ENCODE data around the gene S100A16. TPM values are rescaled to one million over a fixed set of nuclear protein-coding genes. Genes with fewer than 3 reads are reported as not detected.

S100A16 gene
- total RNA-seq, 4 donors from 2014 or later = 107 to 277 (median 193) TPM

- no peaks in the 10 kb centered on the region for H3K36me3 ChIP-seq
- no peak for DNase-seq
- no peaks in the 10 kb centered on the region for H3K9me3 ChIP-seq
- H3K4me1 ChIP-seq = peaks cover 5 to 8% (median 6%) of the 10 kb centered on the region in 4 donors
- H3K4me3 ChIP-seq = no peak overlapping the region
- TF ChIP-seq CTCF (IDR thresholded peaks at IDR 0.05) (no peak), POLR2A (IDR thresholded peaks at IDR 0.05) (no peak)
- H3K27me3 ChIP-seq = no peaks in the 10 kb centered on the region
- no peak overlapping the region for H3K27ac ChIP-seq
These were observed 52.0 kb downstream of the S100A16 start for GRCh38 chr1:153560771-153561465.

DNA sequence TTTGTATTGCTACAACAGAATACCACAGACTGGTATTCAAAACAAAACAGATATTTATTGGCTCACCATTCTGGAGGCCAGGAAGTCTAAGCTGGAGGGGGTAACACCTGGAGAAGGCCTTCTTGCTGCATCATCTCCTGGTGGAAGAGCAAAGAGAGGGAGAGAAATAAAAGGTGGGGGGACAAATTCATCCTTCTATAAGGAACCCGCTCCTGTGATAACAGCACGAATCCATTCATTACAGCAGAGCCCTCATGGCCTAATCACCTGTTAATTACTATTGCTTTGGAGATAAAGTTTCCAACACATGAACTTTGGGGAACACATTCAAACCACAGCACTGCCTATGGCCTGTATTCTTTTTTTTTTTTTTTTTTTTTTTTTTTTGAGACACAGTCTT lies 52.7 kb downstream of the S100A16 start:
- no peak overlapping the region for H3K27ac ChIP-seq

GRCh38 chr1:153557877-153558276 lies 55.1 kb downstream of the S100A16 start:
- no peak for DNase-seq
- Histone ChIP-seq H3K27me3 (no peaks in the 10 kb centered on the region), H3K9me3 (no peaks in the 10 kb centered on the region), H3K27ac (no peak overlapping the region), H3K4me3 (no peak overlapping the region), H3K4me1 (no peaks in the 10 kb centered on the region), H3K36me3 (no peaks in the 10 kb centered on the region)
- TF ChIP-seq CTCF (IDR thresholded peaks at IDR 0.05) = no peak
- no peak for TF ChIP-seq POLR2A (IDR thresholded peaks at IDR 0.05)

More for the DNA sequence above, 52.7 kb downstream of the S100A16 start:
- no peak overlapping the region for H3K4me3 ChIP-seq
- H3K4me1 ChIP-seq = peaks cover 0 to under 1% (median 0%) of the 10 kb centered on the region in 4 donors
- no peaks in the 10 kb centered on the region for H3K36me3 ChIP-seq
- TF ChIP-seq POLR2A (IDR thresholded peaks at IDR 0.05) (no peak), CTCF (IDR thresholded peaks at IDR 0.05) (no peak)
- no peaks in the 10 kb centered on the region for H3K27me3 ChIP-seq
- H3K9me3 ChIP-seq = no peaks in the 10 kb centered on the region
- DNase-seq = no peak

Other genes starting within 250 kb of the S100A16 start
- gene S100A12, start 237.5 kb downstream of the S100A16 start, total RNA-seq = not detected
- gene S100A8, start 222.1 kb downstream of the S100A16 start, total RNA-seq = 1 to 10 TPM in 2 of 4 donors, not detected in 2; 7.6 to 9.8 TPM
- gene S100A7A, start 196.6 kb downstream of the S100A16 start, total RNA-seq = not detected
- not detected for gene S100A7, start 152.5 kb downstream of the S100A16 start, total RNA-seq
- 100 to 1,000 TPM; 321 to 366 (median 334) TPM for gene S100A6, start 77.1 kb downstream of the S100A16 start, total RNA-seq
- gene S100A5, start 72.2 kb downstream of the S100A16 start, total RNA-seq = not detected
- 100 to 1,000 TPM in 1 of 4 donors, 10 to 100 TPM in 3; 38.2 to 435 (median 53.6) TPM for gene S100A4, start 67.3 kb downstream of the S100A16 start, total RNA-seq
- gene S100A3, start 63.9 kb downstream of the S100A16 start, total RNA-seq = not detected
- not detected for gene S100A2, start 47.3 kb downstream of the S100A16 start, total RNA-seq
- gene S100A14, start 3.2 kb upstream of the S100A16 start, total RNA-seq = 100 to 1,000 TPM; 106 to 391 (median 293) TPM
- gene S100A13, start 14.4 kb upstream of the S100A16 start, total RNA-seq = 100 to 1,000 TPM in 1 of 4 donors, 10 to 100 TPM in 3; 49.5 to 185 (median 52.9) TPM
- gene S100A1, start 15.3 kb upstream of the S100A16 start, total RNA-seq = not detected
- gene CHTOP, start 20.9 kb upstream of the S100A16 start, total RNA-seq = 10 to 100 TPM; 53.8 to 80.8 (median 68.7) TPM
- gene SNAPIN, start 45.6 kb upstream of the S100A16 start, total RNA-seq = 10 to 100 TPM; 15.4 to 29.7 (median 28.1) TPM
- 10 to 100 TPM; 31.4 to 67.7 (median 47.2) TPM for gene ILF2, start 57.9 kb upstream of the S100A16 start, total RNA-seq
- 10 to 100 TPM in 2 of 4 donors, 1 to 10 TPM in 2; 5.0 to 17.3 (median 10.9) TPM for gene NPR1, start 65.6 kb upstream of the S100A16 start, total RNA-seq
- 10 to 100 TPM; 24.3 to 75.1 (median 42.4) TPM for gene INTS3, start 114.9 kb upstream of the S100A16 start, total RNA-seq
- gene SLC27A3, start 162.3 kb upstream of the S100A16 start, total RNA-seq = 100 to 1,000 TPM in 1 of 4 donors, 10 to 100 TPM in 3; 12.3 to 124 (median 22.0) TPM

Data from Peyer's patch (tissue), 4 donors.